Inflammatory macrophage treated with lipopolysaccharide for 1 hour (primary cell): ENCODE data around the gene KRTAP5-4.
"Not testable (repeated sequence)": the region's sequence is repeated elsewhere in the genome, so short reads cannot be mapped to it uniquely, and the experiment has no call there.

Experiments used
- DNase-seq, 2 donors: peaks; one replicate each; pipeline ENCODE4 v3.0.0-alpha.2; 2020 to 2022

KRTAP5-4 gene, protein sequence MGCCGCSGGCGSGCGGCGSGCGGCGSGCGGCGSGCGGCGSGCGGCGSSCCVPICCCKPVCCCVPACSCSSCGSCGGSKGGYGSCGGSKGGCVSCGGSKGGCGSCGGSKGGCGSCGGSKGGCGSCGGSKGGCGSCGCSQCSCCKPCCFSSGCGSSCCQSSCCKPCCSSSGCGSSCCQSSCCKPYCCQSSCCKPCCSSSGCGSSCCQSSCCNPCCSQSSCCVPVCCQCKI

GRCh38 chr11:1622086-1622485 is at the start of gene KRTAP5-4:
Gene KRTAP5-4, minus strand, starts transcription at chr11:1622138. Its CDS starts 45 bp downstream, at chr11:1622093.
- DNase-seq, result no peak

DNA sequence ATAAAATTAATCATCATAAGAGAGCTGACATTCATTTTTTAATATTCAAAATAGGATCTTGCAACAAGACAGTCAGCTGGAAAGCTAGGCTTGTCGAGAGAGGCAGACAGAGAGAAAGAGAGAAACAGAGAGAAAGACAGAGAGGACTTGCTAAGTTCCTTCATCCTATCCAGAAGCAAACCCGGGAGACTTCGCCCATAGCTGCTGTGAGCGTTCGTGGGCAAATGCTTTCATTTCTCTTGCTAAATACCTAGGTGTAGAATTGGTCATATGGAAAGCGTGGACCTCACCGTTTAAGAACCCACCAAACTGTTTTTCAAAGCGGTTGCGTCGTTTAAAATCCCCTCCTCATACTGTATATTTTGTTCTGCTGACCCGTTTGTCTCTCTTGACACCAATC is 49.7 kb upstream of the KRTAP5-4 start:
- DNase-seq, result no peak

GRCh38 chr11:1670905-1671371 is 49.0 kb upstream of the KRTAP5-4 start:
- no peak for DNase-seq

GRCh38 chr11:1670457-1670856 is 48.5 kb upstream of the KRTAP5-4 start:
- DNase-seq, result not testable (repeated sequence)

DNA sequence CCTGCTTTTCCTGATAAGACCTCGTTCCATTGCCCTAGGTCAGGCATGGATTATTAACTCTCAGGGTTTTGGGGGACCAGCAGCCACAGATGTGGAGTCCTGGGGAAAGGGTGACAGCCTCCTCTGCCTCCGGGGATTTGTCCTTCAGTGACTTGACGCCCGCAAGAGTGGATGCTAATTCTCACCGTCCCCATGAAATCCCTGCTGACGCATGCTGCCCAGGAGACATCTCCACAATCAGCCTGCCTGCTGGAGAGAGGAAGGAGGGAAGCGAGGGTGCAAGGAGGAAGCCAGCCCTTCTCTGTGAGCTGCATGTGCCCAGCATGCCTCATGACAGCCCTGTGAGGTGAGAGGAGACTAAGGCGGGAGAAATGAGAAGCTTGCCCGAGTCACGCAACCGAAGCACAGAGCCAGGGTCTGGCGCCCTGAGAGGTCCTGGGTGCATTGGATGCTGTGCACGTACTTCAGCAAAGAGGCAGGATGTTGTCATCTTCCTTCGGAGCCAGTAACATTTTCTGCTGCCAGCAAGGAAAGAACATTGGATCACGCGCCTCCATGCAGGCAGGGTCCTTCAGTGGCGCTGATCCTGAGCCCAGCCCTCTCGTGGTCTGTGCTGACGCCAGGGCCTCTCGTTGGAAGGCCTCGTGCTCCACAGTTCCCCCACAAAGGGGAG is 47.7 kb upstream of the KRTAP5-4 start:
- no peak for DNase-seq

- no peak for DNase-seq
Measured at GRCh38 chr11:1668911-1669473, 47.1 kb upstream of the KRTAP5-4 start.

DNA sequence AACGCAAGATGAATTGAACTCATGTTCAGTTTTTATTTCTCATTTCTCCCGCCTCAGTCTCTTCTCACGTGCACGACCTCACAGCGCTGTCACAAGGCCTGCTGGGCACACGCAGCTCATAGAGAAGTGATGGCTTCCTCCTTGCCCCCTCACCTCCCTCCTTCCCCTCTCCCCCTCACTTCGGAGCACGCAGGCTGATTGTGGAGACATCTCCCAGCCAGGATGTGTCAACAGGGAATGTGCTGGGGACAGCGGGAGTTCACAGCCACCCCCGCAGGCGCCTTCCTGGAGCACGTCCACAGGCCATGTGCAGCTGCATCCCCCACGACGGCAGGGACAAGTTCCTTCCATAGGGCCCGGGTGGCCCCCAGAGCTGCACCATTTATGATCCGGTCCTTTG is 46.0 kb upstream of the KRTAP5-4 start:
- no peak for DNase-seq

- no peak for DNase-seq
Measured at GRCh38 chr11:1667121-1667850, 45.3 kb upstream of the KRTAP5-4 start.

DNA sequence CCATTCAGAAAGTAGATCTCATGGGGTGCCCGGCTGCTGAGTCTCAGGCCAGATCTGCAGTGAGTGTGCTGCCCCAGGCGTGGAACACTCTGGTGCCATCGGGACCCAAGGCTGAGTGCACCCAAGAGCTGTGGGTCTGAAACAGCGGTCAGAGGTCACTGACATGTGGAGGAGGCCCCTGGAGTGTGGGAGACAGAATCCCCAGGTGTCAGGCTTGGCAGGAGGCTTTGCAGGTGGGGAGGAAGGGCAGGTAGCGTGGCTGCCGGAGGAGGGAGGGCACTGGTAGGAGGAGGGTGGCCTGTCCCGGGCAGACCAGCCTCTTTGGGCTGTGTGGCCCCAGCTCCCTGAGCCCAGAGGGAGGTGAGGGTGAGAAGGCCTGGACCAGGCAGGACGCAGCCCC is 43.4 kb upstream of the KRTAP5-4 start:
- DNase-seq, result no peak

- DNase-seq, result not testable (repeated sequence)
Measured at GRCh38 chr11:1662699-1663283, 40.9 kb upstream of the KRTAP5-4 start.

DNA sequence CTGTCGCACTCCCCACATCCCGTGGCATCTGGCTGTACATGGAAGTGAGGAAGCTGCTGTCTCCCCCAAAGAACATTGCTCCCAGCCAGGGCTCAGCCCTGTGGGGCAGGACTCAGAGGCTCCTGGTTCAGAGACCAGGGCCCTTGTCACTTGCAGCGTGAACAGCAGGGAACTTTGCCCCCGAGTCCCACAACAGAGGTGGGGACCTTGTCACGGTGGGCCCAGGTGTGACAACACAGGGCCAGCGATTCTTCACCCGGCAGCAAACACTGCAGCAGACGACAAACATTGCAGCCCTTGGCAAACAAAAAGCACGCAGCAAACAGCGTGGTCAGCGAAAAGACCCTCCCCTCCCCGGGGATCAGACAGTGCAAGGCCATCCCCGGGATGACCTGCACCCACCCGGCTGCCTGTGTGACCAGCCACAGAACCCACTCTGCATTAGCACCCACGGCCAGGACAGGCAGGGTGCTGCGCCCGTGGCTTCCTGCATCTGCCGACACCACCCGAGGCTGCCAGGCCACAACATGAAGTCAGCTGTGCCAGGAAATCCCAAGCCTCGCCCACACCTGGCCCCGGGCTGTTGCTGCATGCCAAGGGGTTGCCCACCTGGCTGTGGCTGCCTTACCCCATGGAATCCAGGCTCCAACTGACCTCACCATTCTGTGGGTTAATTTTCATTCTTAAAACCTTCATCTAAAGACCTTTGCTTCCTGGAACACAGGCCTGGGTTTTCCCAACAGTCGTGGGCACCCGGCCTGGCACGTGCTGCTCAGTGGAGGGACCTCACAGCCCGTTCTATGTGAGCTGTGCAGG is 39.7 kb upstream of the KRTAP5-4 start:
- DNase-seq, result not testable (repeated sequence)

GRCh38 chr11:1660111-1660867 is 38.4 kb upstream of the KRTAP5-4 start:
- DNase-seq, result no peak

- DNase-seq, result no peak
Measured at GRCh38 chr11:1659506-1659905, 37.6 kb upstream of the KRTAP5-4 start.

GRCh38 chr11:1656670-1657069 is 34.7 kb upstream of the KRTAP5-4 start:
- no peak for DNase-seq

DNA sequence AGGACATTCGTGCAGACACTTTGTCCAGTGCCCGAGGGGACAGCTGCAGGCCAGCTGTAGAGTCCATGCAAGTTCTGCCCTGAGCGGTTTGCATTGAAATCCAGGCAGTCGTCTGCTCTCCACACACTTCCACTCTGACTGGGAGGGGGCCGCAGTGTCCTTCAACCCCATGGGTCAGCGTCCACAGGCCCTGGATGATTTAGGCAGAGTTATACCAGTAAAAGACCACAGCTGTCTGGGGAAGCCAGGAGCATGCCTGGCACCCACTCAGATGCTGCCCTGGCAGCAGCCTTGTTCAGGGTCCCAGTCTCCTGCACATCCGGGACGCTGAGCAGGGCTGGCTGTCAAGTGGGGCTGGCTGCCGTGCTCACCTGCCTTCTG is 34.1 kb upstream of the KRTAP5-4 start:
- DNase-seq, result no peak

GRCh38 chr11:1655168-1656060 is 33.5 kb upstream of the KRTAP5-4 start:
- no peak for DNase-seq

- no peak for DNase-seq
Measured at GRCh38 chr11:1654388-1655167, 32.6 kb upstream of the KRTAP5-4 start.

GRCh38 chr11:1653541-1654387 is 31.8 kb upstream of the KRTAP5-4 start:
- DNase-seq, result no peak
